K562 (cell line): ENCODE data around the gene NUDT22. TPM values are rescaled to one million over a fixed set of nuclear protein-coding genes. Genes with fewer than 3 reads are reported as not detected.

Experiments used
- BACH1 ChIP-seq: fragments of 200-800 bp; sonication (Bioruptor generic); IDR thresholded peaks from 2 replicates; pipeline ENCODE4 v1.6.1; 2016; ENCODE audit warnings: missing genetic modification characterization, missing compliant biosample characterization
- CAMTA2 ChIP-seq: fragments of 250-450 bp; sonication (Bioruptor Pico); conservative IDR thresholded peaks from 2 replicates; pipeline ENCODE4 v1.5.1; 2022
- CXXC5 ChIP-seq: fragments of 250-450 bp; sonication (Bioruptor Pico); IDR thresholded peaks from 2 replicates; pipeline ENCODE4 v1.8.0; 2022; ENCODE audit warnings: inconsistent platforms, mild to moderate bottlenecking, moderate library complexity
- ELF4 ChIP-seq: fragments of 450-650 bp; formaldehyde crosslinking; IDR thresholded peaks from 2 replicates; pipeline ENCODE4 v1.4.0; 2022; ENCODE audit warnings: missing genetic modification characterization
- SMAD3 ChIP-seq: fragments of 450-650 bp; formaldehyde crosslinking; conservative IDR thresholded peaks from 2 replicates; pipeline ENCODE4 v1.4.0; 2020; ENCODE audit warnings: mild to moderate bottlenecking
- TEAD4 ChIP-seq, 2 experiments: sonication (generic) in 1 of 2; formaldehyde crosslinking in 1 of 2; IDR thresholded peaks; 2 replicates each; pipeline versions ENCODE4 v1.6.1 to v1.8.0; 2012 to 2022; ENCODE audit warnings: borderline replicate concordance in 1 of 2, inconsistent platforms in 1 of 2, low read length in 1 of 2, mild to moderate bottlenecking in 1 of 2, missing genetic modification reagents in 1 of 2
- ZBTB17 ChIP-seq: fragments of 450-650 bp; formaldehyde crosslinking; IDR thresholded peaks from 2 replicates; pipeline ENCODE4 v1.4.0; 2020; ENCODE audit warnings: mild to moderate bottlenecking
- ZNF165 ChIP-seq: fragments of 250-450 bp; sonication (Bioruptor Pico); IDR thresholded peaks from 2 replicates; pipeline ENCODE4 v1.4.0; 2020; ENCODE audit warnings: borderline replicate concordance
- ZNF431 ChIP-seq: sonication (generic); formaldehyde crosslinking; IDR thresholded peaks from 2 replicates; pipeline ENCODE4 v1.8.0; 2022; ENCODE audit warnings: mild to moderate bottlenecking, missing genetic modification reagents
- ZNF780A ChIP-seq: fragments of 250-450 bp; sonication (Bioruptor Pico); IDR thresholded peaks from 2 replicates; pipeline ENCODE4 v1.5.0; 2021; ENCODE audit warnings: mild to moderate bottlenecking
- ZNF830 ChIP-seq: fragments of 250-450 bp; sonication (Bioruptor Pico); IDR thresholded peaks from 2 replicates; pipeline ENCODE4 v1.5.0; 2021; ENCODE audit warnings: mild to moderate bottlenecking
- polyA plus RNA-seq, 8 experiments: library from polyadenylated mRNA; depleted of rRNA in 4 of 8; stranded (reverse) in 5 of 8; unstranded in 3 of 8; fragments of >200 nt; fragmentation: Nextera tagmentation in 2 of 8; fragmentation: Illumina TruSeq in 1 of 8; extraction: Ambion mirVana in 2 of 8; extraction: Trizol in 1 of 8; gene quantifications; 2 replicates each; pipeline versions ENCODE4 v1.2.1 to v1.2.3, GENCODE V29; 2011 to 2014; ENCODE audit warnings: inconsistent platforms in 1 of 8, missing spikeins in 1 of 8
- total RNA-seq, 7 experiments: library from RNA; depleted of rRNA in 6 of 7; stranded (reverse); fragments of >200 nt in 6 of 7; fragmentation: Illumina TruSeq in 2 of 7; extraction: Trizol in 2 of 7; gene quantifications; 2 replicates each; pipeline versions ENCODE4 v1.2.1 to v1.2.3, GENCODE V29; 2011 to 2021; ENCODE audit warnings: low replicate concordance in 1 of 7
- TF ChIP-seq, protein P1 (sequence below), 2 experiments: fragments of 450-650 bp; formaldehyde crosslinking in 1 of 2; IDR thresholded peaks; 2 replicates each; pipeline versions ENCODE4 v1.4.0 to v1.6.1; 2014 to 2020; ENCODE audit warnings: mild to moderate bottlenecking in 2 of 2, borderline replicate concordance in 1 of 2, low read depth in 1 of 2
- TF ChIP-seq, protein P2 (sequence below): sonication (generic); formaldehyde crosslinking; IDR thresholded peaks from 2 replicates; pipeline ENCODE4 v1.4.0; 2020; ENCODE audit warnings: mild to moderate bottlenecking, missing genetic modification reagents
- TF ChIP-seq, protein P3 (sequence below): fragments of 450-650 bp; formaldehyde crosslinking; IDR thresholded peaks from 2 replicates; pipeline ENCODE4 v1.4.0; 2022; ENCODE audit warnings: missing genetic modification characterization
- TF ChIP-seq, protein P4 (sequence below): fragments of 450-650 bp; formaldehyde crosslinking; IDR thresholded peaks from 2 replicates; pipeline ENCODE4 v1.4.0; 2022; ENCODE audit warnings: mild to moderate bottlenecking, moderate library complexity

NUDT22 gene
- total and polyA plus RNA-seq, 9 of the 15 experiments (the other 6 are each of a cell fraction or from before 2014, with no cell fraction given), result 6.3 to 92.6 (median 37.4) TPM

DNA sequence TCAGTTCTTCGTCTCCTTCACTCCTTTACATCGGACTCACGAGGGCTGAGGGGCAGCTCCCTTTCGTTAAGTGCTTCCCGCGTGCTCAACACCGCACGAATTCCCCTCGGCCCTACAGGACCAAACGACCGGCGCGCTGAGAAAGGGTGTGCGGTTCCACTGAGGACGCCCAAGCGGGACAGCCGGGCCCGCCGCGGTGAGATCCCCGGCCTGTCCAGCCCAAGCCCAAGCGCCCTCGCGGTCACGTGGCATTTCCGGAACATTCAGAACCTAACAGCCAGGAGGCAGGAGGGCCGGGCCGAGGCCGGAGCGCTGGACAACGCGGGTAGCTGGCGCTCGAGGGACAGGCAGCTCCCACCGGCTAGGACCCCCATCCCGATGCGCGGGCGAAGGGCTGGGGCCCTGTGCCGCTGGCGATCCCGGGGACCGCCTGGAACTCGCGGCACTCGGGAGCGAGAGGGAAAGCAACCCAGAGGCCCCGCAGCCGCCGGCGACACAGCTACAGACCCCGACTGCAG is 40.8 kb upstream of the NUDT22 start (continued):
- TF ChIP-seq, protein P1, sequence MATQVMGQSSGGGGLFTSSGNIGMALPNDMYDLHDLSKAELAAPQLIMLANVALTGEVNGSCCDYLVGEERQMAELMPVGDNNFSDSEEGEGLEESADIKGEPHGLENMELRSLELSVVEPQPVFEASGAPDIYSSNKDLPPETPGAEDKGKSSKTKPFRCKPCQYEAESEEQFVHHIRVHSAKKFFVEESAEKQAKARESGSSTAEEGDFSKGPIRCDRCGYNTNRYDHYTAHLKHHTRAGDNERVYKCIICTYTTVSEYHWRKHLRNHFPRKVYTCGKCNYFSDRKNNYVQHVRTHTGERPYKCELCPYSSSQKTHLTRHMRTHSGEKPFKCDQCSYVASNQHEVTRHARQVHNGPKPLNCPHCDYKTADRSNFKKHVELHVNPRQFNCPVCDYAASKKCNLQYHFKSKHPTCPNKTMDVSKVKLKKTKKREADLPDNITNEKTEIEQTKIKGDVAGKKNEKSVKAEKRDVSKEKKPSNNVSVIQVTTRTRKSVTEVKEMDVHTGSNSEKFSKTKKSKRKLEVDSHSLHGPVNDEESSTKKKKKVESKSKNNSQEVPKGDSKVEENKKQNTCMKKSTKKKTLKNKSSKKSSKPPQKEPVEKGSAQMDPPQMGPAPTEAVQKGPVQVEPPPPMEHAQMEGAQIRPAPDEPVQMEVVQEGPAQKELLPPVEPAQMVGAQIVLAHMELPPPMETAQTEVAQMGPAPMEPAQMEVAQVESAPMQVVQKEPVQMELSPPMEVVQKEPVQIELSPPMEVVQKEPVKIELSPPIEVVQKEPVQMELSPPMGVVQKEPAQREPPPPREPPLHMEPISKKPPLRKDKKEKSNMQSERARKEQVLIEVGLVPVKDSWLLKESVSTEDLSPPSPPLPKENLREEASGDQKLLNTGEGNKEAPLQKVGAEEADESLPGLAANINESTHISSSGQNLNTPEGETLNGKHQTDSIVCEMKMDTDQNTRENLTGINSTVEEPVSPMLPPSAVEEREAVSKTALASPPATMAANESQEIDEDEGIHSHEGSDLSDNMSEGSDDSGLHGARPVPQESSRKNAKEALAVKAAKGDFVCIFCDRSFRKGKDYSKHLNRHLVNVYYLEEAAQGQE (IDR thresholded peaks at IDR 0.05; ENCODE audit: borderline replicate concordance), result peak; percentile 58
- TF ChIP-seq, protein P1 (CRISPR knock-in tag; IDR thresholded peaks at IDR 0.05; ENCODE audit: low read depth), result peak; percentile 75
- TF ChIP-seq ZNF431 (CRISPR knock-in tag), result peak; percentile 85
- TF ChIP-seq TEAD4 (IDR thresholded peaks at IDR 0.05; ENCODE audit: low read length), result peak; percentile 41; the same call in 1 of the 2 replicates
- TF ChIP-seq TEAD4 (CRISPR knock-in tag; IDR thresholded peaks at IDR 0.05; ENCODE audit: borderline replicate concordance), result no peak
- 0 out of 2 replicates have a peak, but pooled peaks have one; percentile 35 for TF ChIP-seq ZNF165 (CRISPR knock-in tag)
- TF ChIP-seq ZNF780A, result no peak
- TF ChIP-seq, protein P2, sequence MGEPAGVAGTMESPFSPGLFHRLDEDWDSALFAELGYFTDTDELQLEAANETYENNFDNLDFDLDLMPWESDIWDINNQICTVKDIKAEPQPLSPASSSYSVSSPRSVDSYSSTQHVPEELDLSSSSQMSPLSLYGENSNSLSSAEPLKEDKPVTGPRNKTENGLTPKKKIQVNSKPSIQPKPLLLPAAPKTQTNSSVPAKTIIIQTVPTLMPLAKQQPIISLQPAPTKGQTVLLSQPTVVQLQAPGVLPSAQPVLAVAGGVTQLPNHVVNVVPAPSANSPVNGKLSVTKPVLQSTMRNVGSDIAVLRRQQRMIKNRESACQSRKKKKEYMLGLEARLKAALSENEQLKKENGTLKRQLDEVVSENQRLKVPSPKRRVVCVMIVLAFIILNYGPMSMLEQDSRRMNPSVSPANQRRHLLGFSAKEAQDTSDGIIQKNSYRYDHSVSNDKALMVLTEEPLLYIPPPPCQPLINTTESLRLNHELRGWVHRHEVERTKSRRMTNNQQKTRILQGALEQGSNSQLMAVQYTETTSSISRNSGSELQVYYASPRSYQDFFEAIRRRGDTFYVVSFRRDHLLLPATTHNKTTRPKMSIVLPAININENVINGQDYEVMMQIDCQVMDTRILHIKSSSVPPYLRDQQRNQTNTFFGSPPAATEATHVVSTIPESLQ (CRISPR knock-in tag), result 0 out of 2 replicates have a peak, but pooled peaks have one; percentile 26
- TF ChIP-seq, protein P3, sequence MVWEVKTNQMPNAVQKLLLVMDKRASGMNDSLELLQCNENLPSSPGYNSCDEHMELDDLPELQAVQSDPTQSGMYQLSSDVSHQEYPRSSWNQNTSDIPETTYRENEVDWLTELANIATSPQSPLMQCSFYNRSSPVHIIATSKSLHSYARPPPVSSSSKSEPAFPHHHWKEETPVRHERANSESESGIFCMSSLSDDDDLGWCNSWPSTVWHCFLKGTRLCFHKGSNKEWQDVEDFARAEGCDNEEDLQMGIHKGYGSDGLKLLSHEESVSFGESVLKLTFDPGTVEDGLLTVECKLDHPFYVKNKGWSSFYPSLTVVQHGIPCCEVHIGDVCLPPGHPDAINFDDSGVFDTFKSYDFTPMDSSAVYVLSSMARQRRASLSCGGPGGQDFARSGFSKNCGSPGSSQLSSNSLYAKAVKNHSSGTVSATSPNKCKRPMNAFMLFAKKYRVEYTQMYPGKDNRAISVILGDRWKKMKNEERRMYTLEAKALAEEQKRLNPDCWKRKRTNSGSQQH (CRISPR knock-in tag), result 0 out of 2 replicates have a peak, but pooled peaks have one; percentile 32
- TF ChIP-seq ELF4, result peak; percentile 86; the same call in 1 of the 2 replicates
- TF ChIP-seq BACH1, result no peak
- TF ChIP-seq SMAD3, result 0 out of 2 replicates have a peak, but pooled peaks have one; percentile 40
- 0 out of 2 replicates have a peak, but pooled peaks have one; percentile 39 for TF ChIP-seq ZBTB17 (CRISPR knock-in tag)
- TF ChIP-seq, protein P4, sequence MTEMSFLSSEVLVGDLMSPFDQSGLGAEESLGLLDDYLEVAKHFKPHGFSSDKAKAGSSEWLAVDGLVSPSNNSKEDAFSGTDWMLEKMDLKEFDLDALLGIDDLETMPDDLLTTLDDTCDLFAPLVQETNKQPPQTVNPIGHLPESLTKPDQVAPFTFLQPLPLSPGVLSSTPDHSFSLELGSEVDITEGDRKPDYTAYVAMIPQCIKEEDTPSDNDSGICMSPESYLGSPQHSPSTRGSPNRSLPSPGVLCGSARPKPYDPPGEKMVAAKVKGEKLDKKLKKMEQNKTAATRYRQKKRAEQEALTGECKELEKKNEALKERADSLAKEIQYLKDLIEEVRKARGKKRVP (CRISPR knock-in tag), result 0 out of 2 replicates have a peak, but pooled peaks have one; percentile 48
- TF ChIP-seq CXXC5 (CRISPR knock-in tag), result peak; percentile 59
- TF ChIP-seq CAMTA2, result 0 out of 2 replicates have a peak, but pooled peaks have one; percentile 60
- 0 out of 2 replicates have a peak, but pooled peaks have one; percentile 48 for TF ChIP-seq ZNF830
